A549 (cell line): ENCODE measurements around the gene KRT79. TPM values are rescaled to one million over a fixed set of nuclear protein-coding genes. Genes with fewer than 3 reads are reported as not detected.

Experiments
- polyA plus RNA-seq, 4 experiments: library from polyadenylated mRNA; depleted of rRNA in 3 of 4; stranded (reverse); fragments of >200 nt; fragmentation: RNase III in 1 of 4; extraction: RNeasy Plus Mini Kit Qiagen cat#74134 plus additional on column Dnase treatment in 1 of 4; gene quantifications; 2 replicates in 3 of 4; 3 replicates in 1 of 4; pipeline ENCODE4 v1.2.3, GENCODE V29; 2011 to 2017
- small RNA-seq, 6 experiments: library from RNA; depleted of rRNA; stranded (forward); fragments of <200 nt; gene quantifications; one replicate each; pipeline ENCODE3, GENCODE V24; 2012

The KRT79 gene
- polyA plus RNA-seq, 2 of the 4 experiments (the other 2 are of a cell fraction) = 0.05 TPM; not detected in 1

Small RNA genes within 50 kb of the gene (small RNA-seq; reads per million reads assigned to genes)
- gene AC107016.2 = 0 reads per million in 6 experiments

Other genes starting within 250 kb of the KRT79 start
- not detected in 2 replicates for gene KRT72, start 232.8 kb downstream of the KRT79 start, polyA plus RNA-seq (2011; rRNA removed)
- not detected in 3 replicates for gene KRT72, start 232.8 kb downstream of the KRT79 start, polyA plus RNA-seq (2017; fragmentation: RNase III; extraction: RNeasy Plus Mini Kit Qiagen cat#74134 plus additional on column Dnase treatment)
- gene KRT73, start 215.8 kb downstream of the KRT79 start, polyA plus RNA-seq (2011; rRNA removed) = not detected in 2 replicates
- gene KRT73, start 215.8 kb downstream of the KRT79 start, polyA plus RNA-seq (2017; fragmentation: RNase III; extraction: RNeasy Plus Mini Kit Qiagen cat#74134 plus additional on column Dnase treatment) = not detected in 3 replicates
- gene KRT2, start 182.1 kb downstream of the KRT79 start, polyA plus RNA-seq (2011; rRNA removed) = 0.09 TPM in 1 of 2 replicates, not detected in the other
- gene KRT2, start 182.1 kb downstream of the KRT79 start, polyA plus RNA-seq (2017; fragmentation: RNase III; extraction: RNeasy Plus Mini Kit Qiagen cat#74134 plus additional on column Dnase treatment) = 0.08 TPM in 1 of 3 replicates, not detected in the others
- not detected in 2 replicates for gene KRT1, start 153.9 kb downstream of the KRT79 start, polyA plus RNA-seq (2011; rRNA removed)
- gene KRT1, start 153.9 kb downstream of the KRT79 start, polyA plus RNA-seq (2017; fragmentation: RNase III; extraction: RNeasy Plus Mini Kit Qiagen cat#74134 plus additional on column Dnase treatment) = not detected in 3 replicates
- gene KRT77, start 130.8 kb downstream of the KRT79 start, polyA plus RNA-seq (2011; rRNA removed) = 0.03 TPM in 2 replicates
- not detected in 3 replicates for gene KRT77, start 130.8 kb downstream of the KRT79 start, polyA plus RNA-seq (2017; fragmentation: RNase III; extraction: RNeasy Plus Mini Kit Qiagen cat#74134 plus additional on column Dnase treatment)
- gene KRT76, start 57.0 kb downstream of the KRT79 start, polyA plus RNA-seq (2011; rRNA removed) = not detected in 2 replicates
- not detected in 3 replicates for gene KRT76, start 57.0 kb downstream of the KRT79 start, polyA plus RNA-seq (2017; fragmentation: RNase III; extraction: RNeasy Plus Mini Kit Qiagen cat#74134 plus additional on column Dnase treatment)
- 0.04 and 0.07 TPM in 2 replicates for gene KRT3, start 38.2 kb downstream of the KRT79 start, polyA plus RNA-seq (2011; rRNA removed)
- 0.06 to 0.07 TPM in 2 of 3 replicates, not detected in the other for gene KRT3, start 38.2 kb downstream of the KRT79 start, polyA plus RNA-seq (2017; fragmentation: RNase III; extraction: RNeasy Plus Mini Kit Qiagen cat#74134 plus additional on column Dnase treatment)
- gene KRT4, start 20.2 kb downstream of the KRT79 start, polyA plus RNA-seq (2011; rRNA removed) = 12.7 and 12.8 TPM in 2 replicates
- gene KRT4, start 20.2 kb downstream of the KRT79 start, polyA plus RNA-seq (2017; fragmentation: RNase III; extraction: RNeasy Plus Mini Kit Qiagen cat#74134 plus additional on column Dnase treatment) = 2.1 to 3.2 TPM (median 2.8 TPM) in 3 replicates
- gene KRT78, start 14.7 kb upstream of the KRT79 start, polyA plus RNA-seq (2011; rRNA removed) = 0.09 TPM in 1 of 2 replicates, not detected in the other
- 0.12 TPM in 2 of 3 replicates, not detected in the other for gene KRT78, start 14.7 kb upstream of the KRT79 start, polyA plus RNA-seq (2017; fragmentation: RNase III; extraction: RNeasy Plus Mini Kit Qiagen cat#74134 plus additional on column Dnase treatment)
- gene KRT8, start 70.8 kb upstream of the KRT79 start, polyA plus RNA-seq (2011; rRNA removed) = 1,385 and 2,250 TPM in 2 replicates
- 3,173 to 3,781 TPM (median 3,633 TPM) in 3 replicates for gene KRT8, start 70.8 kb upstream of the KRT79 start, polyA plus RNA-seq (2017; fragmentation: RNase III; extraction: RNeasy Plus Mini Kit Qiagen cat#74134 plus additional on column Dnase treatment)
- 2,476 and 2,635 TPM in 2 replicates for gene KRT18, start 114.8 kb upstream of the KRT79 start, polyA plus RNA-seq (2011; rRNA removed)
- gene KRT18, start 114.8 kb upstream of the KRT79 start, polyA plus RNA-seq (2017; fragmentation: RNase III; extraction: RNeasy Plus Mini Kit Qiagen cat#74134 plus additional on column Dnase treatment) = 2,534 to 2,941 TPM (median 2,752 TPM) in 3 replicates
- gene EIF4B, start 172.1 kb upstream of the KRT79 start, polyA plus RNA-seq (2011; rRNA removed) = 577 and 650 TPM in 2 replicates
- gene EIF4B, start 172.1 kb upstream of the KRT79 start, polyA plus RNA-seq (2017; fragmentation: RNase III; extraction: RNeasy Plus Mini Kit Qiagen cat#74134 plus additional on column Dnase treatment) = 363 to 377 TPM (median 375 TPM) in 3 replicates
- gene TNS2, start 215.8 kb upstream of the KRT79 start, polyA plus RNA-seq (2011; rRNA removed) = 11.5 and 12.4 TPM in 2 replicates
- gene TNS2, start 215.8 kb upstream of the KRT79 start, polyA plus RNA-seq (2017; fragmentation: RNase III; extraction: RNeasy Plus Mini Kit Qiagen cat#74134 plus additional on column Dnase treatment) = 13.5 to 15.8 TPM (median 15.3 TPM) in 3 replicates
- gene SPRYD3, start 245.1 kb upstream of the KRT79 start, polyA plus RNA-seq (2011; rRNA removed) = 26.8 and 28.1 TPM in 2 replicates
- gene SPRYD3, start 245.1 kb upstream of the KRT79 start, polyA plus RNA-seq (2017; fragmentation: RNase III; extraction: RNeasy Plus Mini Kit Qiagen cat#74134 plus additional on column Dnase treatment) = 16.1 to 18.6 TPM (median 17.3 TPM) in 3 replicates